GM21717 (cell line): ENCODE data around the gene ZNF749.
"Not testable (repeated sequence)": the region's sequence is repeated elsewhere in the genome, so short reads cannot be mapped to it uniquely, and the experiment has no call there.

Experiments used
- ATAC-seq: cut with Tn5 transposase; IDR thresholded peaks from one replicate; pipeline ENCODE4 v1.9.1; 2021; ENCODE audit warnings: mild to moderate bottlenecking, moderate library complexity; ENCODE audit not compliant: unreplicated experiment

Gene ZNF749

DNA sequence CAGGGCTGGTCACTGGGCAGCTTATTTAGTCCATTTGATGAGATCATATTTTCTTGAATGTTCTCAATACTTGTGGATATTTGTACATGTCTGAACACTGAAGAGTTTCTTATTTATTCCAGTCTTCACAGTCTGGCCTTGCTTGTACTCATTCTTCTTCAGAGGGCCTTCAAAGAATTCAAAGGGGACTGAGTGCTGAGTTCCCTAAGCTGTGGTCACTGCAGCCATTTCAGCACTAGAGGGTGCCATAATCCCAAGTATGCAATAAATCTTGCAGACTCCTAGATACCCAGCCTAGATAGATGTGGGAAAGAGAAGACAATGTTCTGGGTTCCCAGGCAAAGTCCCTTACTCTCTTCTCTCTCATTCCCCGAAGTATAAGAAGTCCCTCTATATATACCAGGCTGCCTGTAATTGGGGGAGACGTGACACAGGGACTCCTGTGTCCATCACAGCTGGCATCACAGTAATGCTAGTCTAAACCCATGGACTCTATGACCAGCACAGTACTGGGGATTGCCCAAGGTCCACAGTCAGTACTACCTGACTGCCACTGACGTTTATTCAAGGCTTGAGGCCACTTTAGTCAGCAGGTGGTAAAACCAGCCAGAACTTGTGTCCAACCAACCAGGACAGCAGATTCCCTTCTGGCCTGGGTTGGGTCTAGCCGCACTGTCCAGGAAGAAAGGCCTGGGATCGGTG, 30.7 kb downstream of the ZNF749 start:
- no peak for ATAC-seq

DNA sequence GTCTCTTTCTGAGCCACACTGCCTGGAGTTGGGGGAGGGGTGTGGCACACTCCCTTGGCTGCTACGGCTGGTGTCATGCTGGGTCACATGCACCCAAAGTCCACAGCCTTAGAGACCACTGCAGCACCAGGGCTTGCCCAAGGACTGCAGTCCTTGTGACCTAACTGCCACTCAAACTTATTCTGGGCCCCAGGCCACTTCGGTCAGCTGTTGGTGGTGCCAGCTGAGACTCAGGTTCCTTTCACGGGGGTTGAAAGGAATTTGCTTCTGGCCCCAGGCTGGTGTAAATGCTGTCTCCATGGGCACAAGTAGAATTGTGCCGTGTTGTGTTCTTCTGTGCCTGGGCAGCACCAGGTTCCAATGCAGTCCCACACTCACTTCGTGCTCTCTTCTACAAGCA, 31.4 kb downstream of the ZNF749 start:
- no peak for ATAC-seq

DNA sequence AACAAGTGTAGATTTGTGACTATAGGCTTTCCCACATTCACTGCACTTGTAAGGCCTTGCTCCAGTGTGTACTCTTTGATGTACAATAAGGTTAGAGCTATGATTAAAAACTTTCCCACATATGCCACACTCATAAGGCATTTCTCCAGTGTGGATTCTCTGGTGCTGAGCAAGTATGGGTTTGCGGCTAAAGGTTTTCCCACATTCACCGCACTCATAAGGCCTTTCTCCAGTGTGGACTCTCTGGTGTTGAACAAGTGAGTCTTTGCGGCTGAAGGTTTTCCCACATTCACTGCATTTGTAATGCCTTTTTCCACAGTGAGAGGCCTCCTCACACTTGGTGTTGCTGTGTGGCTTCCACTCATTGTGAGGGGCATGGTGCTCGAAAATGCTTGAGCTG, 38.5 kb downstream of the ZNF749 start:
- ATAC-seq = no peak

DNA sequence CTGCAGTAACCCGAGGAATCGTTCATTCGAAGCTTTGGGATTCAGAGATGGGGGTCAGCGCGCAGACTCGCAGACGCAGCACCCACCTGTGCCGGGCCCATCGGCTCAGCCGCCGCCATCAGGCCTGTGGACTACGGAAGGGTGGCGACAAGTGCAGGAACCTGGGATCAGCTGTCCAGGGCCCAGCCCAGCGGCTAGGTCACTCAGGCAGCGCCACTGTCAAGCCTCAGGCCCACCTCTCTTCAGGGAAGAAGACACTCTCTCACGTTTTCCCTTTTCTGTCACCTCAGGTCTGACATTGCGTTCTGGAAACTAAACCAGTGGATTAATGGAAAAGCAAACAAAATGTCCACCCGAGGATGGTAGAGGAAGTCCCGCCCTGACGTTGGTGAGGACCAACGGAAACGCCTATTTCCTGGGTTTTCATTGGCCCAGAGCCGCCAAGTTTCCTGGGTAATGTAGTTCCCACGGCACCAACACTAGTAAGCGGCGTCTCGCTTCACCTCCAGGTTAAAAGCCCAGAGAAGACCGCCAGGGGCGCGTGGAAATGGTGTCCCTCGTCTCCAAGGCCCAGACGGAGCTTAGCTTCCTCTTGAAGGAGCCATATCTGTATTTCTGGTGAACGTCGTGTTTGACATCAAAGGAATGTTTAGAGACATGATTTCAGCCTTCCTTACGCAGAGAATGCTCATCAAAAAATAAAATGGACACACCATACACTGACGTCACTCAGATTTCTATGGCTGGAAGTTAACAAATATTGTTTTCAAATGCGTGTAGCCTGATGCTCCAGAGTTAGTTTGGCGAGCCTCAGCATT, 42.3 kb downstream of the ZNF749 start, which contains the start of gene ZNF772:
Gene ZNF772 (minus strand): TSS at position 376 of the 818 bp plus-strand sequence. CDS start 257 bp downstream, at position 119.
- ATAC-seq = peak; percentile 92

DNA sequence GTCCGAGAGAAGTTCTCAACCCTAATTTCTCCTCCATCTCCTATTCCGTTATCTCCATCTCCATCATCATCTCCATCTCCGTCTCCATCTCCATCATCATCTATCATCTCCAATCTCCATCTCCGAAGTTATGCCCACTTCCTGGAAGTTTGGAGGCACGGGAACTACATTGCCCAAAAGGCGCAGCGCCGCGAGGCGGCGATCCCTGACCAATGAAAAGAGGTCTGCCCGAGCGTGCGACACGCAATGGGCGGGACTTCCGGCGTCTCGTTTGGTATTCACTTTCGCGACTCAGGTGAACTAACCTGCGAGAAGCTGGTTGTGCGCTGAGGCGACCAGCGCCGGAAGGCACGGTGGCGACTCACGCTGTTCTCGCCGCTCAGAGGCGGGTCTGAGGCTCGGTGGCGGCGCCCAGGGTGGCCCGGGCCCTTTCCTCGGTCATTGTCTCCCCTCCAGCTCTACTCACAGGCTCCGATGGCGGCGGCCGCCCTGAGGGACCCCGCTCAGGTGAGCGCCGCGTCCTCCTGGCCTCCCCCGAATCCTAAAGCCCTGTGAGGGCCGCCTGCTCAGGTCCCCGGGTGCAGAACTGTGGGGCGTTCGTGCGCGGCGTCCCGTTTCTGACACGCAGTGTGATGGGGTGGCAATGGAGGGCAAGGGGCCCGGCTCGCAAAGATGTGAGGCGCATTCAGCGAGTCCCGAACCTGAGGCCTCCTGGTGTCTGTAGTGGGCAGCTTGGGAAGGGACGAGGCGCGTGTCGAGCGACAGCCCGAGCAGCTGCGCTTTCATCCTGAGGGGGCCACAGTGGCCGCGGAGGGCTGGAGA, 52.6 kb downstream of the ZNF749 start, which contains the start of gene ZNF419:
Gene ZNF419 (plus strand): TSS at position 274 of the 822 bp plus-strand sequence. CDS start 201 bp downstream, at position 475.
- peak; percentile 86 for ATAC-seq

DNA sequence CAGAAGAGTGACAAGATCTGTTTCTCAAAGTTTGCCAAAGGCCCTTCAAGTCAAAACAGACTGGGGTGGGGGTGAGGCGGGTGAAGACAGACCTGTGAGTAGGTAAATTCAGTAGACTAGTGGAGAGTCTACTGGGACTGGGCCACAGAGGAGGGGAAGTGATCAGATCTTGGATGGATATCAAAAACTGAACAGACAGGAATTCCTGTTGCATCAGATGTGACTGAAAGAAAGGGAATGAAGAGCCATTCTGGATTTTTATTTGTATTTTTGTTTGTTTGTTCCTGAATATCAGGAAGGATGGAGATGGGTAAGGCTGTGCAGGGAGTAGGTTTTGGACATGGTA, 53.1 kb downstream of the ZNF749 start:
- ATAC-seq = not testable (repeated sequence)
